ENCODE results near the gene ITK.

GRCh38 chr5:157259699-157260098, 79.1 kb downstream of the ITK start:
- TF ChIP-seq, protein P1, sequence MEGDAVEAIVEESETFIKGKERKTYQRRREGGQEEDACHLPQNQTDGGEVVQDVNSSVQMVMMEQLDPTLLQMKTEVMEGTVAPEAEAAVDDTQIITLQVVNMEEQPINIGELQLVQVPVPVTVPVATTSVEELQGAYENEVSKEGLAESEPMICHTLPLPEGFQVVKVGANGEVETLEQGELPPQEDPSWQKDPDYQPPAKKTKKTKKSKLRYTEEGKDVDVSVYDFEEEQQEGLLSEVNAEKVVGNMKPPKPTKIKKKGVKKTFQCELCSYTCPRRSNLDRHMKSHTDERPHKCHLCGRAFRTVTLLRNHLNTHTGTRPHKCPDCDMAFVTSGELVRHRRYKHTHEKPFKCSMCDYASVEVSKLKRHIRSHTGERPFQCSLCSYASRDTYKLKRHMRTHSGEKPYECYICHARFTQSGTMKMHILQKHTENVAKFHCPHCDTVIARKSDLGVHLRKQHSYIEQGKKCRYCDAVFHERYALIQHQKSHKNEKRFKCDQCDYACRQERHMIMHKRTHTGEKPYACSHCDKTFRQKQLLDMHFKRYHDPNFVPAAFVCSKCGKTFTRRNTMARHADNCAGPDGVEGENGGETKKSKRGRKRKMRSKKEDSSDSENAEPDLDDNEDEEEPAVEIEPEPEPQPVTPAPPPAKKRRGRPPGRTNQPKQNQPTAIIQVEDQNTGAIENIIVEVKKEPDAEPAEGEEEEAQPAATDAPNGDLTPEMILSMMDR (IDR thresholded peaks at IDR 0.05; ENCODE audit: low read depth, low read length), result no peak
- TF ChIP-seq POLR2A (IDR thresholded peaks at IDR 0.05; ENCODE audit: extremely low read depth, insufficient read length) (no peak), MYC (IDR thresholded peaks at IDR 0.05; ENCODE audit: low read depth, low read length) (no peak)
- TF ChIP-seq, protein P2, sequence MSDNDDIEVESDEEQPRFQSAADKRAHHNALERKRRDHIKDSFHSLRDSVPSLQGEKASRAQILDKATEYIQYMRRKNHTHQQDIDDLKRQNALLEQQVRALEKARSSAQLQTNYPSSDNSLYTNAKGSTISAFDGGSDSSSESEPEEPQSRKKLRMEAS (IDR thresholded peaks at IDR 0.05; ENCODE audit: low read depth, low read length), result no peak
